ENCODE data around the gene BUD31. TPM values are rescaled to one million over a fixed set of nuclear protein-coding genes. Genes with fewer than 3 reads are reported as not detected.

The BUD31 gene
- total and polyA plus RNA-seq, 4 donors: 18.5 to 55.9 (median 32.0) TPM

DNA sequence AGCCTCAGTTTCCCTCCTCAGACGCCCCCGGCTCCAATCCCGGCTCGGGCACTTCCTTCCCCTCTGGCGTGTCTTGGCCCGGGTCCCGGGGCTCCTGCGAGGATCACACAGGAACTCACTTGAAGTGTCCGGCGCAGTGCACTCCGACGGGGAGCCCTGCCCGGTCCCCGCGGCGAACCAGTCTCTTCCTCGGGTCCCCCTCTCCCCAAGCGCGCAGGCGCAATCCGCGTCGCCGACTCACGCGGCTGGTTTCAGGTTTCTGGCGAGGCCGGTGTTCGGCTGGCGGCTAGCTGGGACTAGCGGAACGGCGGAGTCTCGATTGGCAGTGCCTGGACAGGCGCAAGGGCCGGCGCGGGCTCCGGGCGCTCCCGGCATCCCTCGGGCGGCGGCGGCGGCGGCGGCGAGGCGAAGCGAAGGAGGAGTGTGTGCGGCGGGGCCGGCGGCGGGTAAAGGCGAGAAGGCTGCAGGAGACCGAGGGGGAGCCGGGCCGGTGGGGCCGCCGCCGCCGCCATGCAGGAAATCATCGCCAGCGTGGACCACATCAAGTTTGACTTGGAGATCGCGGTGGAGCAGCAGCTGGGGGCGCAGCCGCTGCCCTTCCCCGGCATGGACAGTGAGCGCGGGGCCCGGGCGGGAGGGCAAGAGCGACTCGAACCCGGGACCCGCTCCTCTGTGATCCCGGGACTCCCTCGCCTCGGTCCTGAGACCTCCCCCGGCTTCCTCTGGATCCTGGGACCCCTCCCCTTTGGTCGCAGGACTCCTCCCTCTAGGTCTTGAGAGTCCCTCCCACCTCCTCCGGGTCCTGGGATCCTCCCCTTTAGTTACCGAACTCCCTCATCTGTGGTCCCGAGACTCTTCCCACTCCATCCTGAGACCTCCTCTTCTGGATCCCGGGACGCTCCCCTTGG, 30.1 kb downstream of the BUD31 start, which contains the start of the genes CPSF4 and PTCD1:
Gene CPSF4, plus strand, starts transcription at position 371 of the 908 bp plus-strand sequence. Its CDS starts 140 bp downstream, at position 511.
Gene PTCD1, minus strand, starts transcription at position 226 of the 908 bp plus-strand sequence. CDS start 3,556 bp downstream, outside the sequence.
- WGBS: under 1% methylated on average over 89 of the region's 89 CpGs
- TF ChIP-seq HNF4A (conservative IDR thresholded peaks at IDR 0.05) (peak in 1 of 2 donors; percentile 5), RXRA (IDR thresholded peaks at IDR 0.05) (no peak), FOXA1 (IDR thresholded peaks at IDR 0.05) (no peak), NR2F2 (IDR thresholded peaks at IDR 0.05) (no peak), EGR1 (IDR thresholded peaks at IDR 0.05; ENCODE audit: low read depth in 2 of 2) (peak in 1 of 2 donors; percentile 52), GABPA (IDR thresholded peaks at IDR 0.05 in 1 of 2, conservative IDR thresholded peaks at IDR 0.05 in 1 of 2) (peak in 1 of 2 donors; percentile 74), YY1 (IDR thresholded peaks at IDR 0.05) (peak; percentile 73)
- Histone ChIP-seq H3K27ac (ENCODE audit: low read depth in 1 of 2, low read length in 2 of 2) (peak within 1 kb of the TSS; percentile 28 to 83), H3K27me3 (ENCODE audit: control insufficient read depth in 4 of 4, insufficient read depth in 4 of 4, low read length in 3 of 4) (no peaks in the 10 kb centered on the region), H3K4me3 (ENCODE audit: low read depth in 1 of 3, low read length in 3 of 3) (peak within 1 kb of the TSS; percentile 85 to 91 (median 87)), H3K9ac (ENCODE audit: low read depth in 1 of 2, low read length in 2 of 2) (peak within 1 kb of the TSS; percentile 47 to 95), H3K4me1 (ENCODE audit: control insufficient read depth in 4 of 4, insufficient read depth in 4 of 4, low read length in 3 of 4) (peaks cover 7 to 18% (median 13%) of the 10 kb centered on the region in 4 donors), H3K9me3 (ENCODE audit: control insufficient read depth in 4 of 4, low read length in 3 of 4) (no peaks in the 10 kb centered on the region), H3K36me3 (ENCODE audit: control insufficient read depth in 4 of 4, insufficient read depth in 3 of 4, low read depth in 1 of 4, low read length in 3 of 4) (peaks cover 2 to 13% (median 8%) of the 10 kb centered on the region in 4 donors)
- peak; percentile 88 for DNase-seq (ENCODE audit: low spot score)

DNA sequence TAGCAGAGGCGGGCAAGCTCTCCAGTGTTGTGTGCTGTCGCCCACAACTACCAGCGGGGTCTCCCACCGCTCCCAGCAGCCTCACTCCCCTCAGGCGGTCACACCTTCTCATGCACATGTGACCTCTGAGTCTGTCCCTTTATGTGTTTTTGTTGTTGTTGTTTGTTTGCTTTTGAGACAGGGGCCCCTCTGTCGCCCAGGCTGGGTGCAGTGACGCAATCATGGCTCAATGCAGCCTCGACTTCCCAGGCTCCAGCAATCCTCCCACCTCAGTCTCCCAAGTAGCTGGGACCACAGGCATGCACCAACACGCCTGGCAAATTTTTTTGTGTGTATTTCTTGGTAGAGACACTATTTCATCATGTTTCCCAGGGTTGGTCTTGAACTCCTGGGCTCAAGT, 31.4 kb downstream of the BUD31 start:
- Histone ChIP-seq H3K4me1 (ENCODE audit: control insufficient read depth in 4 of 4, insufficient read depth in 4 of 4, low read length in 3 of 4) (peaks cover 7 to 18% (median 13%) of the 10 kb centered on the region in 4 donors), H3K27me3 (ENCODE audit: control insufficient read depth in 4 of 4, insufficient read depth in 4 of 4, low read length in 3 of 4) (no peaks in the 10 kb centered on the region), H3K9ac (ENCODE audit: low read depth in 1 of 2, low read length in 2 of 2) (no peak overlapping the region), H3K36me3 (ENCODE audit: control insufficient read depth in 4 of 4, insufficient read depth in 3 of 4, low read depth in 1 of 4, low read length in 3 of 4) (peaks cover 4 to 8% (median 7%) of the 10 kb centered on the region in 4 donors), H3K27ac (ENCODE audit: low read depth in 1 of 2, low read length in 2 of 2) (no peak overlapping the region), H3K4me3 (ENCODE audit: low read depth in 1 of 3, low read length in 3 of 3) (no peak overlapping the region), H3K9me3 (ENCODE audit: control insufficient read depth in 4 of 4, low read length in 3 of 4) (no peaks in the 10 kb centered on the region)
- 83% methylated on average over 9 of the region's 9 CpGs for WGBS
- TF ChIP-seq RAD21 (IDR thresholded peaks at IDR 0.05) (no peak), HNF4A (conservative IDR thresholded peaks at IDR 0.05) (no peak), RXRA (IDR thresholded peaks at IDR 0.05) (no peak), EGR1 (IDR thresholded peaks at IDR 0.05; ENCODE audit: low read depth in 2 of 2) (no peak), JUND (IDR thresholded peaks at IDR 0.05) (no peak), YY1 (IDR thresholded peaks at IDR 0.05) (no peak)
- TF ChIP-seq, protein P1, sequence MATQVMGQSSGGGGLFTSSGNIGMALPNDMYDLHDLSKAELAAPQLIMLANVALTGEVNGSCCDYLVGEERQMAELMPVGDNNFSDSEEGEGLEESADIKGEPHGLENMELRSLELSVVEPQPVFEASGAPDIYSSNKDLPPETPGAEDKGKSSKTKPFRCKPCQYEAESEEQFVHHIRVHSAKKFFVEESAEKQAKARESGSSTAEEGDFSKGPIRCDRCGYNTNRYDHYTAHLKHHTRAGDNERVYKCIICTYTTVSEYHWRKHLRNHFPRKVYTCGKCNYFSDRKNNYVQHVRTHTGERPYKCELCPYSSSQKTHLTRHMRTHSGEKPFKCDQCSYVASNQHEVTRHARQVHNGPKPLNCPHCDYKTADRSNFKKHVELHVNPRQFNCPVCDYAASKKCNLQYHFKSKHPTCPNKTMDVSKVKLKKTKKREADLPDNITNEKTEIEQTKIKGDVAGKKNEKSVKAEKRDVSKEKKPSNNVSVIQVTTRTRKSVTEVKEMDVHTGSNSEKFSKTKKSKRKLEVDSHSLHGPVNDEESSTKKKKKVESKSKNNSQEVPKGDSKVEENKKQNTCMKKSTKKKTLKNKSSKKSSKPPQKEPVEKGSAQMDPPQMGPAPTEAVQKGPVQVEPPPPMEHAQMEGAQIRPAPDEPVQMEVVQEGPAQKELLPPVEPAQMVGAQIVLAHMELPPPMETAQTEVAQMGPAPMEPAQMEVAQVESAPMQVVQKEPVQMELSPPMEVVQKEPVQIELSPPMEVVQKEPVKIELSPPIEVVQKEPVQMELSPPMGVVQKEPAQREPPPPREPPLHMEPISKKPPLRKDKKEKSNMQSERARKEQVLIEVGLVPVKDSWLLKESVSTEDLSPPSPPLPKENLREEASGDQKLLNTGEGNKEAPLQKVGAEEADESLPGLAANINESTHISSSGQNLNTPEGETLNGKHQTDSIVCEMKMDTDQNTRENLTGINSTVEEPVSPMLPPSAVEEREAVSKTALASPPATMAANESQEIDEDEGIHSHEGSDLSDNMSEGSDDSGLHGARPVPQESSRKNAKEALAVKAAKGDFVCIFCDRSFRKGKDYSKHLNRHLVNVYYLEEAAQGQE (IDR thresholded peaks at IDR 0.05): no peak
- TF ChIP-seq, protein P2, sequence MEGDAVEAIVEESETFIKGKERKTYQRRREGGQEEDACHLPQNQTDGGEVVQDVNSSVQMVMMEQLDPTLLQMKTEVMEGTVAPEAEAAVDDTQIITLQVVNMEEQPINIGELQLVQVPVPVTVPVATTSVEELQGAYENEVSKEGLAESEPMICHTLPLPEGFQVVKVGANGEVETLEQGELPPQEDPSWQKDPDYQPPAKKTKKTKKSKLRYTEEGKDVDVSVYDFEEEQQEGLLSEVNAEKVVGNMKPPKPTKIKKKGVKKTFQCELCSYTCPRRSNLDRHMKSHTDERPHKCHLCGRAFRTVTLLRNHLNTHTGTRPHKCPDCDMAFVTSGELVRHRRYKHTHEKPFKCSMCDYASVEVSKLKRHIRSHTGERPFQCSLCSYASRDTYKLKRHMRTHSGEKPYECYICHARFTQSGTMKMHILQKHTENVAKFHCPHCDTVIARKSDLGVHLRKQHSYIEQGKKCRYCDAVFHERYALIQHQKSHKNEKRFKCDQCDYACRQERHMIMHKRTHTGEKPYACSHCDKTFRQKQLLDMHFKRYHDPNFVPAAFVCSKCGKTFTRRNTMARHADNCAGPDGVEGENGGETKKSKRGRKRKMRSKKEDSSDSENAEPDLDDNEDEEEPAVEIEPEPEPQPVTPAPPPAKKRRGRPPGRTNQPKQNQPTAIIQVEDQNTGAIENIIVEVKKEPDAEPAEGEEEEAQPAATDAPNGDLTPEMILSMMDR (IDR thresholded peaks at IDR 0.05; ENCODE audit: low read depth, low read length, missing input control): no peak
- TF ChIP-seq, protein P3, sequence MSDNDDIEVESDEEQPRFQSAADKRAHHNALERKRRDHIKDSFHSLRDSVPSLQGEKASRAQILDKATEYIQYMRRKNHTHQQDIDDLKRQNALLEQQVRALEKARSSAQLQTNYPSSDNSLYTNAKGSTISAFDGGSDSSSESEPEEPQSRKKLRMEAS (IDR thresholded peaks at IDR 0.05): no peak
- TF ChIP-seq, protein P4, sequence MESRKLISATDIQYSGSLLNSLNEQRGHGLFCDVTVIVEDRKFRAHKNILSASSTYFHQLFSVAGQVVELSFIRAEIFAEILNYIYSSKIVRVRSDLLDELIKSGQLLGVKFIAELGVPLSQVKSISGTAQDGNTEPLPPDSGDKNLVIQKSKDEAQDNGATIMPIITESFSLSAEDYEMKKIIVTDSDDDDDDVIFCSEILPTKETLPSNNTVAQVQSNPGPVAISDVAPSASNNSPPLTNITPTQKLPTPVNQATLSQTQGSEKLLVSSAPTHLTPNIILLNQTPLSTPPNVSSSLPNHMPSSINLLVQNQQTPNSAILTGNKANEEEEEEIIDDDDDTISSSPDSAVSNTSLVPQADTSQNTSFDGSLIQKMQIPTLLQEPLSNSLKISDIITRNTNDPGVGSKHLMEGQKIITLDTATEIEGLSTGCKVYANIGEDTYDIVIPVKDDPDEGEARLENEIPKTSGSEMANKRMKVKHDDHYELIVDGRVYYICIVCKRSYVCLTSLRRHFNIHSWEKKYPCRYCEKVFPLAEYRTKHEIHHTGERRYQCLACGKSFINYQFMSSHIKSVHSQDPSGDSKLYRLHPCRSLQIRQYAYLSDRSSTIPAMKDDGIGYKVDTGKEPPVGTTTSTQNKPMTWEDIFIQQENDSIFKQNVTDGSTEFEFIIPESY (IDR thresholded peaks at IDR 0.05): no peak
- no peak for DNase-seq (ENCODE audit: low spot score)

Measured in liver (tissue), 9 donors.